ENCODE measurements around the gene PPP2R5E.

- TF ChIP-seq TAF1 (IDR thresholded peaks at IDR 0.05; ENCODE audit: borderline replicate concordance, insufficient read depth, low read length) (no peak), POLR2AphosphoS5 (IDR thresholded peaks at IDR 0.05; ENCODE audit: low read depth, low read length) (no peak)
- TF ChIP-seq, protein P1, sequence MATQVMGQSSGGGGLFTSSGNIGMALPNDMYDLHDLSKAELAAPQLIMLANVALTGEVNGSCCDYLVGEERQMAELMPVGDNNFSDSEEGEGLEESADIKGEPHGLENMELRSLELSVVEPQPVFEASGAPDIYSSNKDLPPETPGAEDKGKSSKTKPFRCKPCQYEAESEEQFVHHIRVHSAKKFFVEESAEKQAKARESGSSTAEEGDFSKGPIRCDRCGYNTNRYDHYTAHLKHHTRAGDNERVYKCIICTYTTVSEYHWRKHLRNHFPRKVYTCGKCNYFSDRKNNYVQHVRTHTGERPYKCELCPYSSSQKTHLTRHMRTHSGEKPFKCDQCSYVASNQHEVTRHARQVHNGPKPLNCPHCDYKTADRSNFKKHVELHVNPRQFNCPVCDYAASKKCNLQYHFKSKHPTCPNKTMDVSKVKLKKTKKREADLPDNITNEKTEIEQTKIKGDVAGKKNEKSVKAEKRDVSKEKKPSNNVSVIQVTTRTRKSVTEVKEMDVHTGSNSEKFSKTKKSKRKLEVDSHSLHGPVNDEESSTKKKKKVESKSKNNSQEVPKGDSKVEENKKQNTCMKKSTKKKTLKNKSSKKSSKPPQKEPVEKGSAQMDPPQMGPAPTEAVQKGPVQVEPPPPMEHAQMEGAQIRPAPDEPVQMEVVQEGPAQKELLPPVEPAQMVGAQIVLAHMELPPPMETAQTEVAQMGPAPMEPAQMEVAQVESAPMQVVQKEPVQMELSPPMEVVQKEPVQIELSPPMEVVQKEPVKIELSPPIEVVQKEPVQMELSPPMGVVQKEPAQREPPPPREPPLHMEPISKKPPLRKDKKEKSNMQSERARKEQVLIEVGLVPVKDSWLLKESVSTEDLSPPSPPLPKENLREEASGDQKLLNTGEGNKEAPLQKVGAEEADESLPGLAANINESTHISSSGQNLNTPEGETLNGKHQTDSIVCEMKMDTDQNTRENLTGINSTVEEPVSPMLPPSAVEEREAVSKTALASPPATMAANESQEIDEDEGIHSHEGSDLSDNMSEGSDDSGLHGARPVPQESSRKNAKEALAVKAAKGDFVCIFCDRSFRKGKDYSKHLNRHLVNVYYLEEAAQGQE (IDR thresholded peaks at IDR 0.05; ENCODE audit: insufficient read depth in 1 of 2, low read depth in 2 of 2, low read length in 2 of 2) = no peak
Observed at GRCh38 chr14:63322472-63322871, 220.7 kb downstream of the PPP2R5E start.
